Keratinocyte (primary cell): ENCODE data around the gene SOCS3.

Experiments
- CTCF ChIP-seq, 3 experiments: IDR thresholded peaks in 1 of 3; conservative IDR thresholded peaks in 1 of 3; optimal IDR thresholded peaks in 1 of 3; 2 replicates in 2 of 3; 3 replicates in 1 of 3; pipeline versions ENCODE3 to v1.5.1; 2011; ENCODE audit warnings: low read length in 3 of 3, mild to moderate bottlenecking in 3 of 3, moderate library complexity in 2 of 3, control low read depth in 1 of 3, inconsistent platforms in 1 of 3; ENCODE audit not compliant: insufficient read depth in 2 of 3; ENCODE audit errors: extremely low read depth in 1 of 3
- EZH2 ChIP-seq: IDR thresholded peaks from one replicate; pipeline ENCODE4 v1.6.1; 2012; ENCODE audit warnings: inconsistent platforms, mild to moderate bottlenecking, low read length, moderate library complexity

GRCh38 chr17:78344666-78345065 lies 15.2 kb downstream of the SOCS3 start:
- no peak for TF ChIP-seq CTCF (optimal IDR thresholded peaks at IDR 0.05 in 1 of 3, IDR thresholded peaks at IDR 0.05 in 1 of 3, conservative IDR thresholded peaks at IDR 0.05 in 1 of 3; ENCODE audit: extremely low read depth in 1 of 3, insufficient read depth in 2 of 3, low read length in 3 of 3)
- TF ChIP-seq EZH2: no peak
